Activated naive CD4-positive, alpha-beta T cell treated with anti-CD3 and anti-CD28 coated beads for 36 hours (primary cell): ENCODE measurements around the gene BTBD9. TPM values are rescaled to one million over a fixed set of nuclear protein-coding genes. Genes with fewer than 3 reads are reported as not detected.
"Not testable (repeated sequence)": the region's sequence is repeated elsewhere in the genome, so short reads cannot be mapped to it uniquely, and the experiment has no call there.

Source experiments
- CTCF ChIA-PET: fragments of 350-600 bp; sonication (Branson Sonifier 250); formaldehyde crosslinking; loops from one replicate; lab custom pipeline; 2021; ENCODE audit warnings: antibody characterized with exemption; lab: Charles Lee
- DNase-seq: peaks from one replicate; pipeline ENCODE4 v3.0.0-alpha.2; 2020
- H3K27ac Mint-ChIP-seq: one replicate; pipeline ENCODE4 v1.8.0; 2021; ENCODE audit warnings: mild to moderate bottlenecking, mixed read lengths
- H3K27me3 Mint-ChIP-seq: one replicate; pipeline ENCODE4 v1.8.0; 2021; ENCODE audit warnings: low read depth, mixed read lengths
- H3K36me3 Mint-ChIP-seq: one replicate; pipeline ENCODE4 v1.8.0; 2021; ENCODE audit warnings: low read depth, mixed read lengths
- H3K4me1 Mint-ChIP-seq: one replicate; pipeline ENCODE4 v1.8.0; 2021; ENCODE audit warnings: low read depth, mixed read lengths
- H3K4me3 Mint-ChIP-seq: one replicate; pipeline ENCODE4 v1.8.0; 2021; ENCODE audit warnings: mild to moderate bottlenecking, moderate library complexity, mixed read lengths
- H3K9me3 Mint-ChIP-seq: one replicate; pipeline ENCODE4 v1.8.0; 2021; ENCODE audit warnings: mixed read lengths
- intact Hi-C: fragments of 100-400 bp; cut with micrococcal nuclease; formaldehyde crosslinking; loops from one replicate; pipeline ENCODE4 v1.15.1; 2023
- total RNA-seq, 2 experiments: library from RNA; stranded (reverse); gene quantifications; one replicate each; pipeline ENCODE4 v1.2.3, GENCODE V29; 2021

The BTBD9 gene
- total RNA-seq, 2 experiments from 2014 or later, result 9.5 to 11.1 TPM

DNA sequence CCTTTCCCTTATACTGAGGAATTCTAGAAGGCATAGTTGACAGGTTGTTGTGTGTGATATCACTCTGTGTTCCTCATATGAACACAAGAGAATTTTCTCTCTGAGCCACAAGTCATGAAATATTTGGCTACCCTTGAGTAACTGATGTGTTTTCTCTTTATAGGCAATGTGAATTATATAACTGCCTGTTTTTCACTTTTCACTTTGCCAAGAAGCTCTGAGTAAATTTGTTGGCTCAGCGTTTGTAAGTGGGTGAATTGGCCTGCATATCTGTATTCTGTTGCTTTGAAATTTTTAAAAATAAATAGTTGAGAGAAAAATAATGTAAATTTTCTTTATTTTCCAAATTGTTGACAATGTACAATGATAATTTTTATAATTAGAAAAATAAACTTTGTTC, 5.2 kb upstream of the BTBD9 start:
- no peaks in the 10 kb centered on the region for H3K27me3 Mint-ChIP-seq
- DNase-seq, result no peak
- H3K27ac Mint-ChIP-seq, result no peak overlapping the region
- no peaks in the 10 kb centered on the region for H3K36me3 Mint-ChIP-seq
- peaks cover 12% of the 10 kb centered on the region for H3K4me1 Mint-ChIP-seq
- H3K4me3 Mint-ChIP-seq, result no peak overlapping the region
- H3K9me3 Mint-ChIP-seq, result no peaks in the 10 kb centered on the region
- CTCF ChIA-PET, result no interaction called here
- intact Hi-C loops, result no loop called here

DNA sequence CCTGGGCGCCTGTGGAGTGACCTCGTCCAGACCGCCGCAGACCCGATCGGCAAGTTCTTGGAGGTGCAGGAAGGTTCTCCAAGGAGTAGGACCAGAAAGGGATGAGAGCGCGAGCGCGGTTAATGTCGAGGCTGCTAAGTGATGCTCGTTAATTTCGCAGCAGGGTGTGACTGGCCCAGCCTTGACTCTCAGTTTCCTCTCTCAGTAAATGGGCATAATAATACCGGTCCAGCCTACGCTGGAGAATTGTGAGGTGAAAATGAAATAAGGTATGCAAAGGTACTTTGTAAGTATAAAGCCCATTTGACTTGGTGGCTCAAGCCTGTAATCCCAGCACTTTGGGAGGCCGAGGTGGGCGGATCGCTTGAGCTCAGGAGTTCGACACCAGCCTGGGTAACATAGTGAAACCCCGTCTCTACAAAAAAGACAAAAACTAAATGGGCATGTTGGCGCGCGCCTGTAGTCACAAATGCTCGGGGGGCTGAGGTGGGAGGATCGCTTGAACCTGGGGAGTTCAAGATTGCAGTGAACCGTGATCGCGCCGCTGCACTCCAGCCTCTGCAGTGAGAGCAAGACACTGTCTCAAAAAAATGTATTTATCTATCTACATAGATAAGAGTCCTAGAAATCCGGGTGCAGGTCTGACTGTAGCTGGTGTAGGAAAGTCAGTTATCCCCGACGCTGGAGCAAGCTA, 634 bp upstream of the BTBD9 start:
- intact Hi-C loops, result no loop called here
- DNase-seq, result peak; percentile 25
- H3K27ac Mint-ChIP-seq, result peak overlapping the region; percentile 86
- peak overlapping the region; percentile 89 for H3K4me3 Mint-ChIP-seq
- H3K27me3 Mint-ChIP-seq, result no peaks in the 10 kb centered on the region
- no peaks in the 10 kb centered on the region for H3K36me3 Mint-ChIP-seq
- no peaks in the 10 kb centered on the region for H3K9me3 Mint-ChIP-seq
- CTCF ChIA-PET, result interaction anchor here (0.9 kb wide), 1 partner anchor 70 kb away, joined by 3 read pairs; no protein-coding TSS in a partner anchor
- peaks cover 44% of the 10 kb centered on the region for H3K4me1 Mint-ChIP-seq

DNA sequence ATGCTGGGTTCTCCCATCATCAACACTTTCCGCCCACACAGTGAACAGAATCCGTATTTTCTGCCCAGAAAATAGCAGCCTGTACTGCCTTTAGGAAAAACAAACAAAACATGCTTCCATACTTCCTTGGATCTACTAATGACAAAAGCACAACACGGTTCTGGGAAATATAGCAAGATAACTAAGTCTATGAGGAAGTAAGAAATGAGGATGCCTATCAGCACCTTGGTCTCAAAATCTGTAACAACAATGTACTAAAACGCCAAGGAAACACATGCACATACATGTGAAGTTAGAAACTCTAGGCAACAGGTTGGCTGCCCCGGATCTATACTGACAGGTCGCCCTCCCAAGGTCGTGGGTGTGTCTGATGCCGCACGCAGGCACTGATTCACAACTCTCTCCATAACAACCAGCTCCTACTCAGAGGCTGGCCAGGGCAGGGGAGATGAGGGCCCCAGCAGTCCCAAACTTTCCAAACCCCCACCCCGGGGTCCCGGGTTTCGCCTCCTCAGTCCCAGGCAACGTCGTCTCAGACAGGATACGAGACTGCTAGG, 710 bp downstream of the BTBD9 start:
- intact Hi-C loops, result loop anchor here (1.0 to 10.0 kb wide), 5 partner anchors 33 to 1207 kb away; partner anchors contain the start of genes CMTR1, GLO1 and KCNK5
- Mint-ChIP-seq H3K9me3 (no peaks in the 10 kb centered on the region), H3K4me3 (peak overlapping the region; percentile 89), H3K27me3 (no peaks in the 10 kb centered on the region), H3K36me3 (no peaks in the 10 kb centered on the region), H3K4me1 (peaks cover 53% of the 10 kb centered on the region), H3K27ac (peak overlapping the region; percentile 82)
- CTCF ChIA-PET, result interaction anchor here (1.1 kb wide), 1 partner anchor 76 kb away, joined by 3 read pairs; no protein-coding TSS in a partner anchor
- DNase-seq, result peak; percentile 74

GRCh38 chr6:38637756-38638155, 2.0 kb downstream of the BTBD9 start:
- Mint-ChIP-seq H3K4me3 (no peak overlapping the region), H3K27me3 (no peaks in the 10 kb centered on the region), H3K36me3 (no peaks in the 10 kb centered on the region), H3K9me3 (no peaks in the 10 kb centered on the region), H3K4me1 (peaks cover 62% of the 10 kb centered on the region), H3K27ac (no peak overlapping the region)
- no peak for DNase-seq
- CTCF ChIA-PET, result interaction anchor here (0.6 kb wide), 1 partner anchor 605 kb away, joined by 3 read pairs; no protein-coding TSS in a partner anchor
- intact Hi-C loops, result loop anchor here (2.0 to 10.0 kb wide), 3 partner anchors 65 to 1205 kb away; partner anchors contain the start of genes CMTR1, GLO1 and KCNK5

DNA sequence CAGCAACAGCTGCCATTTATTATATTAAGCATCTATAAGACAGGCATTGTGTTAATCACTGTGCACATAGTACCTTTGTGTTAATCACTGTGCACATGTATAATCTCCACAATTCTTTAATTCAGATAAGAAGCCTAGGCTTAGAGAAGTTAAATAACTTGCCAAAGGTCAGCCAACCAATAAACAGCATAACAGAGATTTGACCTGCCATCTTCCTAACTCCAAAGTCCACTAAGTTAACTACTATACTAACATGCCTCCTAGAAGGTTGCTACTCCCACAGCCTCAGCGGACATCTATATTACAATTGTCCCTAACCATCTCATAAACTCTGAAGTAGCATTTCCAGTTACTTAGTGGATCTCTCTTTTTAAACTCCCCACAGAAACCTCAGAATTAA, 3.7 kb downstream of the BTBD9 start:
- intact Hi-C loops, result loop anchor here (5.0 to 10.0 kb wide), 2 partner anchors 589 to 1204 kb away; partner anchors contain the start of genes CMTR1 and KCNK5
- peaks cover 2% of the 10 kb centered on the region for H3K36me3 Mint-ChIP-seq
- no peak overlapping the region for H3K27ac Mint-ChIP-seq
- no peaks in the 10 kb centered on the region for H3K27me3 Mint-ChIP-seq
- peaks cover 3% of the 10 kb centered on the region for H3K9me3 Mint-ChIP-seq
- H3K4me1 Mint-ChIP-seq, result peaks cover 64% of the 10 kb centered on the region
- no peak for DNase-seq
- no peak overlapping the region for H3K4me3 Mint-ChIP-seq
- CTCF ChIA-PET, result no interaction called here

DNA sequence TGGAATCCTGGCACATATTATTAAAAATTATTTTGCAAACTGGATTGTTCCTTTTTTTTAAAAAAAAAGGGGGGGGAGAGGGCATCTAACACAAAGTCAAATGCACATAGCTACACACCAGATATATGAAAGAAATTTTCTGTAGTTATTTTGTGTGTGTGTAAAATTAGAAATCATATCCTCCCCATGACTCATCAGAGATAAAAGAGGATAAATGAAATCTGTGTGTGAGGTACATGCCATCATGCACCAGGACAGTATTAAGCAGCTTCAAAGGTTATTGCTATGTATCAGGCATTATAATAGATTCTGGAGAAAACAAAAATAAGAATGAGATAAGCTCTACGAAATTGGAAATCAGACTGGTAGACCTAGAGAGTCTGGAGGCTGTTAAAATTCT, 5.2 kb downstream of the BTBD9 start:
- Mint-ChIP-seq H3K36me3 (peaks cover 2% of the 10 kb centered on the region), H3K9me3 (peaks cover 3% of the 10 kb centered on the region), H3K27me3 (no peaks in the 10 kb centered on the region), H3K4me1 (peaks cover 61% of the 10 kb centered on the region), H3K27ac (no peak overlapping the region), H3K4me3 (no peak overlapping the region)
- CTCF ChIA-PET, result no interaction called here
- DNase-seq, result no peak
- intact Hi-C loops, result loop anchor here (10.0 kb wide), 1 partner anchor 590 kb away; the partner anchor contains the start of gene KCNK5

DNA sequence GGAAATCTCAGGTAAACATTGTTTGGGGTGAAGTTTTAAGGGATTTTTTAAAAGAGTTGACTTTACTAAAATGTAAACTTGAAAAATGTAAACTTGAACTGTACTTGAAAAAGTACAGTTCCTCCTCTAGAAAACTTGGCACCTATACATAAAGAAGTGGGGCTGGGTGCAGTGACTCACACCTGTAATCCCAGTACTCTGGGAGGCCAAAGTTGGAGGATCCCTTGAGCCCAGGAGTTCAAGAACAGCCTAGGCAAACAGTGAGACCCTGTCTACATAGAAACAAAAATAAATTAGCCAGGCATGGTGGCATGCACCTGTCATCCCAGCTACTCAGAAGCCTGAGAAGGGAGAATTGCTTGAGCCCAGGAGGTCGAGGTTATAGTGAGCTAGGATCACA, 7.2 kb downstream of the BTBD9 start:
- Mint-ChIP-seq H3K9me3 (peaks cover 3% of the 10 kb centered on the region), H3K27me3 (no peaks in the 10 kb centered on the region), H3K4me1 (peaks cover 50% of the 10 kb centered on the region), H3K36me3 (peaks cover 2% of the 10 kb centered on the region), H3K27ac (no peak overlapping the region), H3K4me3 (no peak overlapping the region)
- intact Hi-C loops, result loop anchor here (10.0 kb wide), 1 partner anchor 592 kb away; the partner anchor contains the start of gene KCNK5
- CTCF ChIA-PET, result no interaction called here
- no peak for DNase-seq

DNA sequence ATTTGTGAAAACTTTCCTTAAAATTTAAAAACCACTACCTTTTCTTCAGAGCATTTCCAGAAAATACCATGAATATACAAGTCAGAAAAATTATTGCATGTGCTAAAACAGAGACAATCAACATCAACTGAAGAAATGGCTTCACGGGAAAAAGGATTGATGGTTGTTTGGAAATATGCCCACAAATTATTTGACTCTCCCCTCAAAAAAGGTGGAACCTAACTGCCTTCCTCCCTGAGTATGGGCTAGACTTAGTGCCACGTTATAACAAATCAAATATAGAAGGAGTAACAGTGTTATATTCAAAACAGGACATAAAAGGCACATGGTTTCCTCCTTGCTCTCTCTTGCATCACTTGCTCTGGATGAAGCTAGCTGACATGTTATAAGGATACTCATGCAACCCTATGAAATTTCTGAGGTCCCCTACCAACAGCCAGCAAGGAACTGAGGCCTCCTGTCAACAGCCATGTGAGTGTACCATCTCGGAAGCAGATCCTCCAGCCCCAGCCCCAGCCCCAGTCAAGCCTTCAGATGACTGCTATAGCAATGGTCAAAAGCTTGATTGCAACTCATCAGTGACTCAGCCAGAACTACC, 8.4 kb downstream of the BTBD9 start:
- Mint-ChIP-seq H3K4me1 (peaks cover 40% of the 10 kb centered on the region), H3K9me3 (peaks cover 3% of the 10 kb centered on the region), H3K4me3 (no peak overlapping the region), H3K27ac (peak overlapping the region; percentile 43), H3K36me3 (peaks cover 2% of the 10 kb centered on the region), H3K27me3 (no peaks in the 10 kb centered on the region)
- intact Hi-C loops, result loop anchor here (10.0 kb wide), 1 partner anchor 594 kb away; the partner anchor contains the start of gene KCNK5
- peak; percentile 21 for DNase-seq
- CTCF ChIA-PET, result no interaction called here

GRCh38 chr6:38625217-38625616, 14.5 kb downstream of the BTBD9 start:
- Mint-ChIP-seq H3K36me3 (no peaks in the 10 kb centered on the region), H3K4me1 (peaks cover 22% of the 10 kb centered on the region), H3K4me3 (no peak overlapping the region), H3K27me3 (no peaks in the 10 kb centered on the region), H3K9me3 (no peaks in the 10 kb centered on the region), H3K27ac (no peak overlapping the region)
- DNase-seq, result no peak
- intact Hi-C loops, result no loop called here
- CTCF ChIA-PET, result interaction anchor here (0.6 kb wide), 1 partner anchor 86 kb away, joined by 3 read pairs; no protein-coding TSS in a partner anchor

DNA sequence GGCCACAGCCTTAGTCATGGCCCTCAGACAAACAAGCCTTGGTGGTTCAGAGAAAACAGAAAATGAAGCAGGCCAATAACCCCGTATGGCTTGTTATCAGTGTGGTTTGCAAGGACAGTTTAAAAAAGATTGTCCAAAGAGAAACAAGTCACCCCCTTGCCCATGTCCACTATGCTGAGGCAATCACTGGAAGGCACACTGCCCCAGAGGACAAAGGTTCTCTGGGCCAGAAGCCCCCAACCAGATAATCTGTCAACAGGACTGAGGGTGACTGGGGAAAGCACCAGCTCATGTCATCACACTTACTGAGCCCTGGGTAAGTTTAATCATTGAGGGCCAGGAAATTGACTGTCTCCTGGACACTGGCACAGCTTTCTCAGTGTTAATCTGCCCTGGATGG, 20.4 kb downstream of the BTBD9 start:
- H3K27ac Mint-ChIP-seq, DNase-seq, H3K36me3 Mint-ChIP-seq, H3K27me3 Mint-ChIP-seq, intact Hi-C loops, H3K9me3 Mint-ChIP-seq, H3K4me3 Mint-ChIP-seq: not testable (repeated sequence)
- CTCF ChIA-PET, result interaction anchor here (0.6 kb wide), 2 partner anchors 72 to 774 kb away, joined by 3 to 5 read pairs; no protein-coding TSS in a partner anchor
- H3K4me1 Mint-ChIP-seq, result peaks cover 11% of the 10 kb centered on the region

GRCh38 chr6:38618301-38618700, 21.4 kb downstream of the BTBD9 start:
- H3K4me1 Mint-ChIP-seq, result peaks cover 11% of the 10 kb centered on the region
- CTCF ChIA-PET, DNase-seq, intact Hi-C loops, H3K36me3 Mint-ChIP-seq, H3K9me3 Mint-ChIP-seq, H3K27ac Mint-ChIP-seq, H3K4me3 Mint-ChIP-seq, H3K27me3 Mint-ChIP-seq: not testable (repeated sequence)

GRCh38 chr6:38617856-38618255, 21.9 kb downstream of the BTBD9 start:
- CTCF ChIA-PET, result no interaction called here
- intact Hi-C loops, result no loop called here
- H3K27me3 Mint-ChIP-seq, result no peaks in the 10 kb centered on the region
- H3K27ac Mint-ChIP-seq, result no peak overlapping the region
- DNase-seq, result no peak
- no peaks in the 10 kb centered on the region for H3K9me3 Mint-ChIP-seq
- H3K4me3 Mint-ChIP-seq, result no peak overlapping the region
- peaks cover 7% of the 10 kb centered on the region for H3K4me1 Mint-ChIP-seq
- H3K36me3 Mint-ChIP-seq, result no peaks in the 10 kb centered on the region
